Measurements from ENCODE around the gene EPYC. TPM values are rescaled to one million over a fixed set of nuclear protein-coding genes. Genes with fewer than 3 reads are reported as not detected.

Gene EPYC
- total and polyA plus RNA-seq, 2 experiments from 2014 or later: not detected

DNA sequence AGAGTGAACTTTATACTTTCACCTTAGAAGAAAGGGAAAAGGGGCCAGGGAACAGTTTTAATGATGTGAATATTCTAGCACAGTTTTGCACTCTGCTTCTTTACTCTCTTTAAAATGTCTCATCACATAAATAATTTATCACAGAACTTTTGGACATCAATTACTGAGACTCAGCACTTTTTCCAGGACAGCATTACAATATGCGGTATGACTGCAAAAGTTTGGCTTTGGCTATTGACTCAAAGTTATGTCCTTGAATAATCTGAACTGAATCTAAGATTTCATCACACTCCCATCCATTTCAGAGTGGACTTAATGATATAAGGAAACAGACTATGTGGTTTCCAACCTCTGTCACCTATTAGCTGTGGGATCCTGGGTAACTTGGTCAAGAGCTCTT is 61.5 kb downstream of the EPYC start:
- Histone ChIP-seq H3F3A (replicated peaks; ENCODE audit: low read depth) (no peaks in the 10 kb centered on the region), H3K27ac (ENCODE audit: low read depth) (no peak overlapping the region), H3K79me2 (replicated peaks; ENCODE audit: insufficient read depth) (no peaks in the 10 kb centered on the region), H4K20me1 (replicated peaks; ENCODE audit: insufficient read depth) (no peaks in the 10 kb centered on the region), H3K4me3 (no peak overlapping the region), H3K36me3 (ENCODE audit: insufficient read depth) (no peaks in the 10 kb centered on the region), H3K4me1 (ENCODE audit: insufficient read depth) (no peaks in the 10 kb centered on the region), H3K27me3 (ENCODE audit: insufficient read depth) (no peaks in the 10 kb centered on the region), H2AFZ (no peak overlapping the region), H3K4me2 (no peak overlapping the region), H3K9me2 (ENCODE audit: insufficient read depth) (no peaks in the 10 kb centered on the region)
- Mint-ChIP-seq H3K27ac (no peak overlapping the region), H3K27me3 (ENCODE audit: insufficient read depth, low read depth, poor library complexity) (no peaks in the 10 kb centered on the region), H3K4me1 (peaks cover 4% of the 10 kb centered on the region; the same call in 2 of the 3 replicates), H3K9me3 (no peaks in the 10 kb centered on the region), H3K36me3 (ENCODE audit: low read depth) (no peaks in the 10 kb centered on the region), H3K4me3 (no peak overlapping the region)
- ATAC-seq: no peak
- DNase-seq (ENCODE audit: low spot score): no peak
- TF ChIP-seq, protein P1, sequence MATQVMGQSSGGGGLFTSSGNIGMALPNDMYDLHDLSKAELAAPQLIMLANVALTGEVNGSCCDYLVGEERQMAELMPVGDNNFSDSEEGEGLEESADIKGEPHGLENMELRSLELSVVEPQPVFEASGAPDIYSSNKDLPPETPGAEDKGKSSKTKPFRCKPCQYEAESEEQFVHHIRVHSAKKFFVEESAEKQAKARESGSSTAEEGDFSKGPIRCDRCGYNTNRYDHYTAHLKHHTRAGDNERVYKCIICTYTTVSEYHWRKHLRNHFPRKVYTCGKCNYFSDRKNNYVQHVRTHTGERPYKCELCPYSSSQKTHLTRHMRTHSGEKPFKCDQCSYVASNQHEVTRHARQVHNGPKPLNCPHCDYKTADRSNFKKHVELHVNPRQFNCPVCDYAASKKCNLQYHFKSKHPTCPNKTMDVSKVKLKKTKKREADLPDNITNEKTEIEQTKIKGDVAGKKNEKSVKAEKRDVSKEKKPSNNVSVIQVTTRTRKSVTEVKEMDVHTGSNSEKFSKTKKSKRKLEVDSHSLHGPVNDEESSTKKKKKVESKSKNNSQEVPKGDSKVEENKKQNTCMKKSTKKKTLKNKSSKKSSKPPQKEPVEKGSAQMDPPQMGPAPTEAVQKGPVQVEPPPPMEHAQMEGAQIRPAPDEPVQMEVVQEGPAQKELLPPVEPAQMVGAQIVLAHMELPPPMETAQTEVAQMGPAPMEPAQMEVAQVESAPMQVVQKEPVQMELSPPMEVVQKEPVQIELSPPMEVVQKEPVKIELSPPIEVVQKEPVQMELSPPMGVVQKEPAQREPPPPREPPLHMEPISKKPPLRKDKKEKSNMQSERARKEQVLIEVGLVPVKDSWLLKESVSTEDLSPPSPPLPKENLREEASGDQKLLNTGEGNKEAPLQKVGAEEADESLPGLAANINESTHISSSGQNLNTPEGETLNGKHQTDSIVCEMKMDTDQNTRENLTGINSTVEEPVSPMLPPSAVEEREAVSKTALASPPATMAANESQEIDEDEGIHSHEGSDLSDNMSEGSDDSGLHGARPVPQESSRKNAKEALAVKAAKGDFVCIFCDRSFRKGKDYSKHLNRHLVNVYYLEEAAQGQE (IDR thresholded peaks at IDR 0.05; ENCODE audit: unreplicated experiment): no peak
- TF ChIP-seq, protein P2, sequence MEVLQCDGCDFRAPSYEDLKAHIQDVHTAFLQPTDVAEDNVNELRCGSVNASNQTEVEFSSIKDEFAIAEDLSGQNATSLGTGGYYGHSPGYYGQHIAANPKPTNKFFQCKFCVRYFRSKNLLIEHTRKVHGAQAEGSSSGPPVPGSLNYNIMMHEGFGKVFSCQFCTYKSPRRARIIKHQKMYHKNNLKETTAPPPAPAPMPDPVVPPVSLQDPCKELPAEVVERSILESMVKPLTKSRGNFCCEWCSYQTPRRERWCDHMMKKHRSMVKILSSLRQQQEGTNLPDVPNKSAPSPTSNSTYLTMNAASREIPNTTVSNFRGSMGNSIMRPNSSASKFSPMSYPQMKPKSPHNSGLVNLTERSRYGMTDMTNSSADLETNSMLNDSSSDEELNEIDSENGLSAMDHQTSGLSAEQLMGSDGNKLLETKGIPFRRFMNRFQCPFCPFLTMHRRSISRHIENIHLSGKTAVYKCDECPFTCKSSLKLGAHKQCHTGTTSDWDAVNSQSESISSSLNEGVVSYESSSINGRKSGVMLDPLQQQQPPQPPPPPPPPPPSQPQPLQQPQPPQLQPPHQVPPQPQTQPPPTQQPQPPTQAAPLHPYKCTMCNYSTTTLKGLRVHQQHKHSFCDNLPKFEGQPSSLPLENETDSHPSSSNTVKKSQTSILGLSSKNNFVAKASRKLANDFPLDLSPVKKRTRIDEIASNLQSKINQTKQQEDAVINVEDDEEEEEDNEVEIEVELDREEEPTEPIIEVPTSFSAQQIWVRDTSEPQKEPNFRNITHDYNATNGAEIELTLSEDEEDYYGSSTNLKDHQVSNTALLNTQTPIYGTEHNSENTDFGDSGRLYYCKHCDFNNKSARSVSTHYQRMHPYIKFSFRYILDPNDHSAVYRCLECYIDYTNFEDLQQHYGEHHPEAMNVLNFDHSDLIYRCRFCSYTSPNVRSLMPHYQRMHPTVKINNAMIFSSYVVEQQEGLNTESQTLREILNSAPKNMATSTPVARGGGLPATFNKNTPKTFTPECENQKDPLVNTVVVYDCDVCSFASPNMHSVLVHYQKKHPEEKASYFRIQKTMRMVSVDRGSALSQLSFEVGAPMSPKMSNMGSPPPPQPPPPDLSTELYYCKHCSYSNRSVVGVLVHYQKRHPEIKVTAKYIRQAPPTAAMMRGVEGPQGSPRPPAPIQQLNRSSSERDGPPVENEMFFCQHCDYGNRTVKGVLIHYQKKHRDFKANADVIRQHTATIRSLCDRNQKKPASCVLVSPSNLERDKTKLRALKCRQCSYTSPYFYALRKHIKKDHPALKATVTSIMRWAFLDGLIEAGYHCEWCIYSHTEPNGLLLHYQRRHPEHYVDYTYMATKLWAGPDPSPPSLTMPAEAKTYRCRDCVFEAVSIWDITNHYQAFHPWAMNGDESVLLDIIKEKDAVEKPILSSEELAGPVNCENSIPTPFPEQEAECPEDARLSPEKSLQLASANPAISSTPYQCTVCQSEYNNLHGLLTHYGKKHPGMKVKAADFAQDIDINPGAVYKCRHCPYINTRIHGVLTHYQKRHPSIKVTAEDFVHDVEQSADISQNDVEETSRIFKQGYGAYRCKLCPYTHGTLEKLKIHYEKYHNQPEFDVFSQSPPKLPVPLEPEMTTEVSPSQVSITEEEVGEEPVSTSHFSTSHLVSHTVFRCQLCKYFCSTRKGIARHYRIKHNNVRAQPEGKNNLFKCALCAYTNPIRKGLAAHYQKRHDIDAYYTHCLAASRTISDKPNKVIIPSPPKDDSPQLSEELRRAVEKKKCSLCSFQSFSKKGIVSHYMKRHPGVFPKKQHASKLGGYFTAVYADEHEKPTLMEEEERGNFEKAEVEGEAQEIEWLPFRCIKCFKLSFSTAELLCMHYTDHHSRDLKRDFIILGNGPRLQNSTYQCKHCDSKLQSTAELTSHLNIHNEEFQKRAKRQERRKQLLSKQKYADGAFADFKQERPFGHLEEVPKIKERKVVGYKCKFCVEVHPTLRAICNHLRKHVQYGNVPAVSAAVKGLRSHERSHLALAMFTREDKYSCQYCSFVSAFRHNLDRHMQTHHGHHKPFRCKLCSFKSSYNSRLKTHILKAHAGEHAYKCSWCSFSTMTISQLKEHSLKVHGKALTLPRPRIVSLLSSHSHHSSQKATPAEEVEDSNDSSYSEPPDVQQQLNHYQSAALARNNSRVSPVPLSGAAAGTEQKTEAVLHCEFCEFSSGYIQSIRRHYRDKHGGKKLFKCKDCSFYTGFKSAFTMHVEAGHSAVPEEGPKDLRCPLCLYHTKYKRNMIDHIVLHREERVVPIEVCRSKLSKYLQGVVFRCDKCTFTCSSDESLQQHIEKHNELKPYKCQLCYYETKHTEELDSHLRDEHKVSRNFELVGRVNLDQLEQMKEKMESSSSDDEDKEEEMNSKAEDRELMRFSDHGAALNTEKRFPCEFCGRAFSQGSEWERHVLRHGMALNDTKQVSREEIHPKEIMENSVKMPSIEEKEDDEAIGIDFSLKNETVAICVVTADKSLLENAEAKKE (CRISPR knock-in tag; IDR thresholded peaks at IDR 0.05): no peak
- TF ChIP-seq ZNF114 (CRISPR knock-in tag; IDR thresholded peaks at IDR 0.05) (no peak), STAT1 (IDR thresholded peaks at IDR 0.05; ENCODE audit: unreplicated experiment) (no peak), JUNB (IDR thresholded peaks at IDR 0.05; ENCODE audit: unreplicated experiment) (no peak), EZH2 (IDR thresholded peaks at IDR 0.05; ENCODE audit: low read depth, unreplicated experiment) (no peak), NANOG (IDR thresholded peaks at IDR 0.05; ENCODE audit: borderline replicate concordance) (no peak), ZNF331 (CRISPR knock-in tag; IDR thresholded peaks at IDR 0.05; ENCODE audit: low read depth) (no peak), EZH2phosphoT487 (IDR thresholded peaks at IDR 0.05; ENCODE audit: unreplicated experiment) (no peak), CREB1 (CRISPR knock-in tag; IDR thresholded peaks at IDR 0.05; ENCODE audit: low read depth) (no peak), POLR2AphosphoS5 (IDR thresholded peaks at IDR 0.05; ENCODE audit: low read depth) (no peak)
- TF ChIP-seq, protein P3, sequence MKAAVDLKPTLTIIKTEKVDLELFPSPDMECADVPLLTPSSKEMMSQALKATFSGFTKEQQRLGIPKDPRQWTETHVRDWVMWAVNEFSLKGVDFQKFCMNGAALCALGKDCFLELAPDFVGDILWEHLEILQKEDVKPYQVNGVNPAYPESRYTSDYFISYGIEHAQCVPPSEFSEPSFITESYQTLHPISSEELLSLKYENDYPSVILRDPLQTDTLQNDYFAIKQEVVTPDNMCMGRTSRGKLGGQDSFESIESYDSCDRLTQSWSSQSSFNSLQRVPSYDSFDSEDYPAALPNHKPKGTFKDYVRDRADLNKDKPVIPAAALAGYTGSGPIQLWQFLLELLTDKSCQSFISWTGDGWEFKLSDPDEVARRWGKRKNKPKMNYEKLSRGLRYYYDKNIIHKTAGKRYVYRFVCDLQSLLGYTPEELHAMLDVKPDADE (IDR thresholded peaks at IDR 0.05): no peak
- TF ChIP-seq, protein P4, sequence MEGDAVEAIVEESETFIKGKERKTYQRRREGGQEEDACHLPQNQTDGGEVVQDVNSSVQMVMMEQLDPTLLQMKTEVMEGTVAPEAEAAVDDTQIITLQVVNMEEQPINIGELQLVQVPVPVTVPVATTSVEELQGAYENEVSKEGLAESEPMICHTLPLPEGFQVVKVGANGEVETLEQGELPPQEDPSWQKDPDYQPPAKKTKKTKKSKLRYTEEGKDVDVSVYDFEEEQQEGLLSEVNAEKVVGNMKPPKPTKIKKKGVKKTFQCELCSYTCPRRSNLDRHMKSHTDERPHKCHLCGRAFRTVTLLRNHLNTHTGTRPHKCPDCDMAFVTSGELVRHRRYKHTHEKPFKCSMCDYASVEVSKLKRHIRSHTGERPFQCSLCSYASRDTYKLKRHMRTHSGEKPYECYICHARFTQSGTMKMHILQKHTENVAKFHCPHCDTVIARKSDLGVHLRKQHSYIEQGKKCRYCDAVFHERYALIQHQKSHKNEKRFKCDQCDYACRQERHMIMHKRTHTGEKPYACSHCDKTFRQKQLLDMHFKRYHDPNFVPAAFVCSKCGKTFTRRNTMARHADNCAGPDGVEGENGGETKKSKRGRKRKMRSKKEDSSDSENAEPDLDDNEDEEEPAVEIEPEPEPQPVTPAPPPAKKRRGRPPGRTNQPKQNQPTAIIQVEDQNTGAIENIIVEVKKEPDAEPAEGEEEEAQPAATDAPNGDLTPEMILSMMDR (conservative IDR thresholded peaks at IDR 0.05; ENCODE audit: low read depth in 2 of 2): no peak
